ENCODE data around the gene JAG1. TPM values are rescaled to one million over a fixed set of nuclear protein-coding genes. Genes with fewer than 3 reads are reported as not detected.
A peak's percentile ranks its signal among the peaks of the same experiment; 100 is the strongest.

Gene JAG1
- total RNA-seq, 4 donors from 2014 or later: 34.3 to 81.9 (median 45.7) TPM

DNA sequence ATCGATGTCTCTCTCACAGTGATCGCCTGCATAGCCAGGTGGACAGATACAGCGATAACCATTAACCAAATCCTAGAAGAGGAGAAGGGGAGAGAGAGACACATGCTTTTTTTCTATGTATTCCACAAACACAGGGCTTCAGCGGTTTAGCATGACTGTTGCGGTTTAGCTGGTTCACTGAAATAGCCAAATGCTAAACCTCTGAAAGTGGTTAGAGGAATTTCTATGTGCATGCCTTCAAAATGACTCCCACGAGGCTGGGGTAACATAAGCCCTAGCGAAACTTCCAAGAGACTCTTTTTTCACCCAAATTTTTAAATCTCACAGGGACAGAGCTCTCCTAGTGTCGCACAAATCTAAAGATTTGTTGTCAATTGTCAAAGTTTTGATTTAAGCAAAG lies 25.1 kb downstream of the JAG1 start:
- Histone ChIP-seq H3K9me3 (no peaks in the 10 kb centered on the region), H3K4me1 (peaks cover 0 to 40% (median 3%) of the 10 kb centered on the region in 3 donors), H3K36me3 (peaks cover 0 to 86% of the 10 kb centered on the region in 2 donors), H3K27ac (no peak overlapping the region), H3K27me3 (no peaks in the 10 kb centered on the region), H3K4me3 (no peak overlapping the region)
- ATAC-seq: no peak
- 87% methylated on average over 4 to 6 of the region's 8 CpGs for WGBS, 2 donors (ENCODE audit: low coverage in 1 of 2)
- no peak for TF ChIP-seq POLR2AphosphoS5 (IDR thresholded peaks at IDR 0.05)
- TF ChIP-seq POLR2A (IDR thresholded peaks at IDR 0.05): no peak
- TF ChIP-seq EP300 (IDR thresholded peaks at IDR 0.05): no peak
- TF ChIP-seq, protein P1, sequence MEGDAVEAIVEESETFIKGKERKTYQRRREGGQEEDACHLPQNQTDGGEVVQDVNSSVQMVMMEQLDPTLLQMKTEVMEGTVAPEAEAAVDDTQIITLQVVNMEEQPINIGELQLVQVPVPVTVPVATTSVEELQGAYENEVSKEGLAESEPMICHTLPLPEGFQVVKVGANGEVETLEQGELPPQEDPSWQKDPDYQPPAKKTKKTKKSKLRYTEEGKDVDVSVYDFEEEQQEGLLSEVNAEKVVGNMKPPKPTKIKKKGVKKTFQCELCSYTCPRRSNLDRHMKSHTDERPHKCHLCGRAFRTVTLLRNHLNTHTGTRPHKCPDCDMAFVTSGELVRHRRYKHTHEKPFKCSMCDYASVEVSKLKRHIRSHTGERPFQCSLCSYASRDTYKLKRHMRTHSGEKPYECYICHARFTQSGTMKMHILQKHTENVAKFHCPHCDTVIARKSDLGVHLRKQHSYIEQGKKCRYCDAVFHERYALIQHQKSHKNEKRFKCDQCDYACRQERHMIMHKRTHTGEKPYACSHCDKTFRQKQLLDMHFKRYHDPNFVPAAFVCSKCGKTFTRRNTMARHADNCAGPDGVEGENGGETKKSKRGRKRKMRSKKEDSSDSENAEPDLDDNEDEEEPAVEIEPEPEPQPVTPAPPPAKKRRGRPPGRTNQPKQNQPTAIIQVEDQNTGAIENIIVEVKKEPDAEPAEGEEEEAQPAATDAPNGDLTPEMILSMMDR (IDR thresholded peaks at IDR 0.05): no peak

GRCh38 chr20:10647909-10648308 lies 25.9 kb downstream of the JAG1 start:
- WGBS, 2 donors (ENCODE audit: low coverage in 1 of 2): 85 to 89% methylated on average over 8 to 9 of the region's 11 CpGs
- no peak overlapping the region for H3K4me3 ChIP-seq
- H3K27me3 ChIP-seq: no peaks in the 10 kb centered on the region
- no peaks in the 10 kb centered on the region for H3K9me3 ChIP-seq
- ATAC-seq: no peak
- H3K36me3 ChIP-seq: peaks cover 0 to 93% of the 10 kb centered on the region in 2 donors
- no peak for TF ChIP-seq POLR2AphosphoS5 (IDR thresholded peaks at IDR 0.05)
- TF ChIP-seq, protein P1 (IDR thresholded peaks at IDR 0.05): no peak
- TF ChIP-seq POLR2A (IDR thresholded peaks at IDR 0.05): no peak
- no peak for TF ChIP-seq EP300 (IDR thresholded peaks at IDR 0.05)
- H3K27ac ChIP-seq: peak overlapping the region in 1 of 4 donors; percentile 21
- peaks cover 0 to 32% (median 3%) of the 10 kb centered on the region in 3 donors for H3K4me1 ChIP-seq

GRCh38 chr20:10647471-10647870 lies 26.3 kb downstream of the JAG1 start:
- H3K36me3 ChIP-seq: peaks cover 0 to 96% of the 10 kb centered on the region in 2 donors
- 41 to 81% methylated on average over 3 to 6 of the region's 9 CpGs for WGBS, 2 donors (ENCODE audit: low coverage in 1 of 2)
- TF ChIP-seq EP300 (IDR thresholded peaks at IDR 0.05): no peak
- TF ChIP-seq, protein P1 (IDR thresholded peaks at IDR 0.05): peak in 1 of 4 experiments; percentile 28
- peaks cover 0 to 28% (median 0%) of the 10 kb centered on the region in 3 donors for H3K4me1 ChIP-seq
- H3K9me3 ChIP-seq: no peaks in the 10 kb centered on the region
- H3K4me3 ChIP-seq: no peak overlapping the region
- no peaks in the 10 kb centered on the region for H3K27me3 ChIP-seq
- peak; percentile 32 for ATAC-seq
- peak overlapping the region in 2 of 4 donors; percentile 21 to 43 for H3K27ac ChIP-seq

DNA sequence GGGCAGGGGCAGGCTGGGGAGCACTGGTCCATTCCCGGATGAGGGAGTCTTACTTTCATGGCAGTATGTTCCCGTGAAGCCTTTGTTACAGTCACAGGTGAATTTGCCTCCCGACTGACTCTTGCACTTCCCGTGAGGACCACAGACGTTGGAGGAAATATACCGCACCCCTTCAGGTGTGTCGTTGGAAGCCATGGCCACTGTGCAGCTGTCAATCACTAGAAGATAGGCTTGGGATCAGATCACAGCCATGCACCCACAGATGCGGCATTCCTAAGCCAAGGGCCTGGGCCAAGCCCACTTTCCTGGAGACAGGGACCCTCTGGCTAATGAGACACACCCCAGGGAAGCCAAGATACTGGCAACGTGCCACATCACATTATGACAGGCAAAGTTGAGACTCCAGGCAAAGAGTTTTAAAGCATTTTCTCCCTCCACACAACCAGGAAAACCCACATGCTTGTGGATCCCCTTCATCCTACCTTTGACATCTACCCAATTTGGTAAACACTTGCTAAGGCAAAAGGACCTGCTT lies 26.8 kb downstream of the JAG1 start:
- Histone ChIP-seq H3K4me3 (no peak overlapping the region), H3K27ac (peak overlapping the region in 2 of 4 donors; percentile 21 to 43), H3K36me3 (peaks cover 0 to 98% of the 10 kb centered on the region in 2 donors), H3K4me1 (peaks cover 0 to 23% (median 0%) of the 10 kb centered on the region in 3 donors), H3K27me3 (no peaks in the 10 kb centered on the region), H3K9me3 (no peaks in the 10 kb centered on the region)
- 87 to 100% methylated on average over 1 to 7 of the region's 9 CpGs for WGBS, 2 donors (ENCODE audit: low coverage in 1 of 2)
- ATAC-seq: no peak
- TF ChIP-seq POLR2A (IDR thresholded peaks at IDR 0.05): no peak
- TF ChIP-seq, protein P1 (IDR thresholded peaks at IDR 0.05): no peak
- no peak for TF ChIP-seq EP300 (IDR thresholded peaks at IDR 0.05)
- TF ChIP-seq POLR2AphosphoS5 (IDR thresholded peaks at IDR 0.05): no peak

GRCh38 chr20:10646006-10646405 lies 27.8 kb downstream of the JAG1 start:
- 67% methylated on average over 1 of the region's 4 CpGs; no CpG with 5 or more reads in 1 of the 2 donors for whole genome bisulfite sequencing, 2 donors (ENCODE audit: low coverage in 1 of 2)
- no peak for TF ChIP-seq POLR2A (IDR thresholded peaks at IDR 0.05)
- TF ChIP-seq POLR2AphosphoS5 (IDR thresholded peaks at IDR 0.05): no peak
- TF ChIP-seq, protein P1 (IDR thresholded peaks at IDR 0.05): no peak
- TF ChIP-seq EP300 (IDR thresholded peaks at IDR 0.05): no peak
- Histone ChIP-seq H3K36me3 (peaks cover 0 to 100% of the 10 kb centered on the region in 2 donors), H3K27ac (peak overlapping the region in 1 of 4 donors; percentile 24), H3K4me1 (peaks cover 0 to 13% (median 0%) of the 10 kb centered on the region in 3 donors), H3K27me3 (no peaks in the 10 kb centered on the region), H3K9me3 (no peaks in the 10 kb centered on the region), H3K4me3 (no peak overlapping the region)
- no peak for ATAC-seq
